Muscle of leg (tissue), 11 donors: Measurements from ENCODE around the gene SHISA7. TPM values are rescaled to one million over a fixed set of nuclear protein-coding genes. Genes with fewer than 3 reads are reported as not detected.

Source experiments
- DNase-seq: peaks from one replicate; pipeline ENCODE4 v3.0.0; 2013
- H3K27ac ChIP-seq: one replicate; pipeline ENCODE4 v1.5.1; 2013; ENCODE audit warnings: mild to moderate bottlenecking, low read length, control low read depth
- H3K27me3 ChIP-seq: one replicate; pipeline ENCODE4 v1.6.1; 2013; ENCODE audit warnings: low read length; ENCODE audit not compliant: control insufficient read depth, insufficient read depth
- H3K36me3 ChIP-seq: one replicate; pipeline ENCODE4 v1.6.1; 2013; ENCODE audit warnings: low read length; ENCODE audit not compliant: control insufficient read depth, insufficient read depth
- H3K4me1 ChIP-seq: one replicate; pipeline ENCODE4 v1.6.1; 2013; ENCODE audit warnings: low read length; ENCODE audit not compliant: control insufficient read depth, insufficient read depth
- H3K4me3 ChIP-seq: one replicate; pipeline ENCODE4 v1.5.1; 2013; ENCODE audit warnings: low read length, control low read depth
- H3K9me3 ChIP-seq: replicated peaks from 2 replicates; pipeline ENCODE4 v1.6.1; 2013; ENCODE audit warnings: low read depth, low read length; ENCODE audit not compliant: control insufficient read depth
- WGBS: methylation state at CpG from one replicate; pipeline ENCODE4 v1.1.5; 2013; ENCODE audit warnings: missing lambda C conversion rate; ENCODE audit not compliant: insufficient coverage; 5-methylcytosine and 5-hydroxymethylcytosine counted together
- polyA plus RNA-seq, 8 donors: library from polyadenylated mRNA; unstranded; fragments of 120-200 nt; gene quantifications; one replicate each; pipeline versions ENCODE4 v1.2.1 to v1.2.3, GENCODE V29; 2013; ENCODE audit warnings: inconsistent platforms in 1 of 8, low replicate concordance in 1 of 8; ENCODE audit not compliant: insufficient read length in 8 of 8, insufficient read depth in 1 of 8
- total RNA-seq: library from RNA; stranded (reverse); fragments of 120-200 nt; gene quantifications from one replicate; pipeline ENCODE4 v1.2.4, GENCODE V29; 2013

SHISA7 gene
- total and polyA plus RNA-seq, 9 donors = under 0.01 to 0.32 (median 0.16) TPM

DNA sequence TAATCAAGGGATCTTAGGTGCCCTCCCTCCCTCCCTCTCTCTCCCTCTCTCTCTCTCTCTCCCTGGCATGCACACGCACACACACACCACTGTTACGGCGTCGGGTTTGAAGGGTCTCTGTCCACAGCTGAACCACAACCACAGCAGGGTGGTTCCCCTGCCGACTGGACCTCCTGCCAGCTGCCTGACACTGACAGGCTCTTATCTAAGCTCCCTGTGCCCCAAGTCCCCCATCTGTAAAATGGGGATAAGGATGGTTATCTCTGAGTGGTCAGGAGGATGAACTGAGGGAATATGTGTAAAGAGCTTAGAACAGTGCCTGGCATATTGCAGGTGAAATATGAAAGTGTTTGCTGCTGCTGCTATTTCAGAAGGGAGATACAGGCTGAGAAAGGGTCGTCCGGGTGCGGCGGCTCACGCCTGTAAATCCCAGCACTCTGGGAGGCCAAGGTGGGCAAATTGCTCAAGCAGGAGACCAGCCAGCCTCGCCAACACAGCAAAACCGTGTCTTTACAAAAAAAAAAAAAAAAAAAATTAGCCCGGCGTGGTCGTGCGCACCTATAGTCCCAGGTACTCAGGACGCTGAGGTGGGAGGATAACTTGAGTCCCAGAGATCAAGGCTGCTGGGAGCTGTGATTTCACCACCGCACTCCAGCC is 852 bp upstream of the SHISA7 start:
- Histone ChIP-seq H3K4me1 (peaks cover 8% of the 10 kb centered on the region), H3K27me3 (peaks cover 86% of the 10 kb centered on the region), H3K4me3 (no peak overlapping the region), H3K9me3 (no peaks in the 10 kb centered on the region), H3K36me3 (no peaks in the 10 kb centered on the region), H3K27ac (no peak overlapping the region)
- 49% methylated on average over 6 of the region's 18 CpGs for WGBS
- no peak for DNase-seq

DNA sequence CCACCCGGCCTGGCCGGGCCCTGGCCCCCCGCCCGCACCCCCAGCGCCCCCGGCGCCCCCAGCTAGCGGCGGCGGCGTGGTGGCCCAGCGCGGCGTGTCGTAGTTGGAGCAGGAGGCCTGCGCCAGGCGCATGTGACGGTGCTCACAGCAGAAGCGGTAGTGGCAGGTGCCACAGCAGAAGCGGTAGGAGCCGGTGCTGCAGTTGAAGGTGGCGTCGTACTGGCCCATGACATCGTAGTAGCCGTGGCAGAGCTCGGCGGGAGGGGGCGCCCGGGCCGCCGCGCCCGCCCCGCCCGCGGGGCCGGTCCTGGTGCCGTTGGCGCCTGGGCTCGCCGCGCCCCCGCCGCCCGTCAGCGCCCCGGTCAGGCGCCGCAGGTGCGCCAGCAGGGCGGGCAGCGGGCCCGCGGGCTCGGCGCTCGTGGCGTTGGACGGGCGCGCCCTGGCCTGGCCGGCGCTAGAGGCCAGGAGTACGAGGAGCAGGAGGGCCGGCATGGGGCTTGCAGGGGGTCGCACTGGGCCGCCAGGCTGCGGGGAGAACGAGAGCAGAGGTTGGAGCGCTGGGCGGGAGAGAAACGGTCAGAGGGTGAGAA is 633 bp downstream of the SHISA7 start:
- WGBS = under 1% methylated on average over 65 of the region's 72 CpGs
- Histone ChIP-seq H3K4me3 (no peak overlapping the region), H3K36me3 (no peaks in the 10 kb centered on the region), H3K9me3 (no peaks in the 10 kb centered on the region), H3K27ac (no peak overlapping the region), H3K27me3 (peaks cover 88% of the 10 kb centered on the region), H3K4me1 (peaks cover 10% of the 10 kb centered on the region)
- no peak for DNase-seq

DNA sequence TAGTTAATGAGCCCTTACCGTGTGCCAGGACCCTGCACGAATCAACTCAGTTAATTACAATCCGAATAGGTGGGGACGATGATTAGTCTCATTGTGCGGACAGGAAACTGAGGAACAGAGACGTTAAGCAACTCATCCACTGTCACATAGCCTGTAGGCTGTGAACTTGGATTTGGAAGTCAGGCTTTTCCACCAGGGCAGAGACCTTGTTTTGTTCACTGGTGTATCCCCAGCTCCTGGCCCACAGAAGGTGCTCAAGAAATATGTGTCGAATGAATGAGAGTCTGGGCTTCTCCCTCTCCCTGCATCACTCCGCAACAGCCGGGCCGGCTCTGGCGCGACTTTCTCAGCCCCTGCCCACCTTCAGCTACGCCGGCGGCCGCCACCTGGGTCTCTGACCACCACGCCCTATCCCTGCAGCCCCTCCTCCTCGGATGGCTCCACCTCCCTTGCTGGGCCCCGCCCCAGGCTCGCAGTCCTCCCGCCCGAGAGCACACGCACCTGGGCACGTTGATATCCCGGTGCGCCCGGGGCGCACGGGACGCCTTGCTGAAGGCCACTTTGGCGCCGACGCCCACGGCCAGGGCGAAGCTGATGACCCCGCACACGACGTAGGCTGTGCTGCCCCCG is 1.3 kb downstream of the SHISA7 start:
- H3K36me3 ChIP-seq = no peaks in the 10 kb centered on the region
- WGBS = 2% methylated on average over 25 of the region's 39 CpGs
- no peaks in the 10 kb centered on the region for H3K9me3 ChIP-seq
- no peak overlapping the region for H3K4me3 ChIP-seq
- peaks cover 84% of the 10 kb centered on the region for H3K27me3 ChIP-seq
- H3K4me1 ChIP-seq = peaks cover 11% of the 10 kb centered on the region
- no peak for DNase-seq
- H3K27ac ChIP-seq = no peak overlapping the region

DNA sequence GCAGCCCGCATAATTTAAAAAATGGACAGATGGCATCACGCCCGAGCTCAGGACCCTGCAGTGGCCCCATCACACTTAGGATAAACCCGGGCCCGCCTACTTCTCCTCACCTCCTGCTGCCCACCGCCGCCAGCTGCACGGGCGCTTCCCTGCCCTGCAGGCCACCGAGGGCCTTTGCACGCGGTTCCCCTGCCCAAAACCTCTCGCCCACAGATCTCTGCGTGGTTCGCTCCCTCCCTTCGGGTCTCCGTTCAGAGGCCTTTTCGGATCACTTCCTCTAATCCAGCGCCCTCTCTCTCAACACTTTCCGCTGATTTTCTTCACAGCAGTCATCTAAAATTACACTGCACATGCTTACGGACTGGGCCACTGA is 1.8 kb downstream of the SHISA7 start:
- H3K27me3 ChIP-seq = peaks cover 79% of the 10 kb centered on the region
- H3K27ac ChIP-seq = no peak overlapping the region
- H3K9me3 ChIP-seq = no peaks in the 10 kb centered on the region
- peaks cover 11% of the 10 kb centered on the region for H3K4me1 ChIP-seq
- WGBS = 2% methylated on average over 21 of the region's 21 CpGs
- no peak for DNase-seq
- no peaks in the 10 kb centered on the region for H3K36me3 ChIP-seq
- no peak overlapping the region for H3K4me3 ChIP-seq

DNA sequence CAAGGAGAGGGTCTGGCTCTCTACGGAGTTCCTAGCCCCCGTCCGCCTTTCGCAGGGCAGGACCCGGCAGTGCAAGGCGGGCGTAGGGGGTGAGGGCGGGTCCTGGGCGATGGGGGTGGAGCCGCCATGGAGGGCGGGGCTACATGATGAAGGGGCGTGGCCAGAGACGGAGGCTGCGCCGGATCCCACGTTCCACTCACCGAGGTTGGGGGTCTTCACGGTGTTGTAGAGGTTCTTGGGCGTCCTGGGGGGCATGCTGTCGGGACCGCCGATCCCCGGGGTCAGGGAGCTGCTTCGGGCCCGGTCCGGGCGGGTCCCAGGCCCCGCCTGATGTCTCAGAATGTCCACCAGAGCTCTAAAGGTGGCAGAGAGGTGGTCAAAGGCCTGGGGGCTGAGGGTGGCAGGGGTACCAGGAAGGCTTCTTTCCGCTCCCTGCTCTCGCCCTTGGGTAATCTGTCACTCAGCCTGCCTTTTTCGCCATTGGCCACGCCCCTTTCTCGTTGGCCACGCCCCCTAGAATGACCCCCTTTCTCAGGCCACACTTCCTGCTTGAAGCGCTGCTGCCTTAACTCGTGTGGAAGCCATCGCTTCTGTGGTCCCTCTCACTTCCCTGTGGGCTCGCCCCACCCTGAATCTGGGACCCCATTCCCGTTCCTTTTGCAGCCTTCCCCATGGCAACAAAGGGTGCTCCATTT is 2.5 kb downstream of the SHISA7 start:
- no peak overlapping the region for H3K27ac ChIP-seq
- no peaks in the 10 kb centered on the region for H3K9me3 ChIP-seq
- no peak overlapping the region for H3K4me3 ChIP-seq
- H3K27me3 ChIP-seq = peaks cover 75% of the 10 kb centered on the region
- WGBS = 5% methylated on average over 32 of the region's 39 CpGs
- peaks cover 11% of the 10 kb centered on the region for H3K4me1 ChIP-seq
- no peak for DNase-seq
- H3K36me3 ChIP-seq = no peaks in the 10 kb centered on the region

DNA sequence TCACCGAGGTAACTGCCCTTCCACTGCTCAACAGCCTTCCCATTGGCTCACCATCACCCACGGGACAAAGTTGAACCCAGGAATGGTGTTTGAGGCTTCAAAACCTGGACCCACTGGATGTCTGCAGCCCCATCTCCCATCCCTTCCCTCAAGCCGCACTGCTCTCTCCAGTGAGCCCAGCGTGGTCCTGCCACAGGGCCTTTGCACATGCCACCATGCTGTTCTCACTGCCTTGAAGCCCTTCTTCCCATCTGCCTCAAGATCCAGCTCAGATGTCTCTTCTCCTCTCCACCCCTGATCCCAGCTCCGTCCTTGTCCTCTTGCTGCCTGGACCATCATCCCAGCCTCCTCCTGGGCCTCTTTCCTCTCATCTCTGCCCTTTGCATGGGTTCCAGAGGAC is 4.0 kb downstream of the SHISA7 start:
- WGBS = 74% methylated on average over 5 of the region's 5 CpGs
- no peaks in the 10 kb centered on the region for H3K9me3 ChIP-seq
- no peak overlapping the region for H3K27ac ChIP-seq

DNA sequence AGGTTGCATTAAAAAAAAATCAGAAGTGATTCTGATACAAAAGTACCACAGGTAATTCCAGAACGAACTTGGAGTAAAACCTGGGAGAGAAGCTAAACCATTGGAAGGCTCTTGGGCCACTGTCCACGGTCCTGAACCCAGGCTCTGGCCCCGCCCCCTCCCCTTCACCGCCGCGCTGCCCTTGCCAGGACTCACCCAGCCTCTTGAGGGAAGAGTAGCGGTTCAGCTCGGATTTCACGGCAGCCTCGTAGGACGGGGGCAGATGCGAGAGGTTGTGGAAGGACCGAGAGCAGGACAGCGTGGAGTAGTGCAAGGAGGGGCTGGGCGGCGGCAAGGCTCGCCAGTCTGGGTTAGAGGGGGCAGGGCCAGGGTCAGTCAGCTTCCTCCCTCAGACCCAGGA is 5.7 kb downstream of the SHISA7 start:
- DNase-seq = peak; percentile 77
- Histone ChIP-seq H3K4me3 (no peak overlapping the region), H3K27me3 (peaks cover 62% of the 10 kb centered on the region), H3K4me1 (peaks cover 11% of the 10 kb centered on the region), H3K36me3 (no peaks in the 10 kb centered on the region), H3K9me3 (no peaks in the 10 kb centered on the region), H3K27ac (no peak overlapping the region)
- 0% methylated on average over 6 of the region's 17 CpGs for WGBS

More for the DNA sequence above, 4.0 kb downstream of the SHISA7 start:
- peaks cover 65% of the 10 kb centered on the region for H3K27me3 ChIP-seq
- no peak overlapping the region for H3K4me3 ChIP-seq
- H3K4me1 ChIP-seq = peaks cover 11% of the 10 kb centered on the region
- DNase-seq = no peak
- no peaks in the 10 kb centered on the region for H3K36me3 ChIP-seq

DNA sequence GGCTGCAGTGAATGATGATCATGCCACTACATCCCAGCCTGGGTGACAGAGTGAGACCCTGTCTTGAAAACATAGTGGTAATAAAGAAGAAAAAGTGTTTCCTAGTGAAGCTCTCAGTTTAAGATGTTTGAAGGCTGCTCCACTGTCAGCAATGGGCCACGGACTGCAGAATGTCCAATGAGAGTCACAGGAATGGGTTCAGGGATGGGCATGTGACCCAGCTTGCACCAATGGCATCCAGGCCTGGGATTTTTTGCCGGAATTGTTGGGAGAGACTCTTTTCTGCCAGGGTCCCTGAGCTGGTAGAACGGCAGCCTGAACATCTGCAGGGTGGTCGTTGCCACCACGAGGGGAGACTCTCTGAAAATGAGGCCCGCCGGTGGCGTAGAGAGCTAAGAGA is 6.3 kb downstream of the SHISA7 start:
- 38% methylated on average over 8 of the region's 8 CpGs for WGBS
- DNase-seq = no peak
- Histone ChIP-seq H3K27me3 (peaks cover 63% of the 10 kb centered on the region), H3K36me3 (no peaks in the 10 kb centered on the region), H3K9me3 (no peaks in the 10 kb centered on the region), H3K4me3 (no peak overlapping the region), H3K4me1 (peaks cover 11% of the 10 kb centered on the region), H3K27ac (no peak overlapping the region)

DNA sequence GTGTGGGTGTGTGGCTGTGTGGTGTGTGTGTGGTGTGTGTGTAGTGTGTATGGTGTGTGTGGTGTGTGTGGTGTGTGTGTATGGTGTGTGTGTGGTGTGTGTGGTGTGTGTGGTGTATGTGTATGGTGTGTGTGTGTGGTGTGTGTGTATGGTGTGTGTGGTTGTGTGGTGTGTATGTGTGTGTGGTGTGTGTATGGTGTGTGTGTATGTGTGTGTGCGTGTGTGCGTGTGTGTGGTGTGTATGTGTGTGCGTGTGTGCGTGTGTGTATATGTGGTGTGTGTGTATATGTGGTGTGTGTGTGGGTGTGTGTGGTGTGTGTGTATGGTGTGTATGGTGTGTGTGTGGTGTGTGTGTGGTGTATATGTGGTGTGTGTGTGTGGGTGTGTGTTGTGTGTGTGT is 8.1 kb downstream of the SHISA7 start:
- no peak overlapping the region for H3K27ac ChIP-seq
- 93% methylated on average over 2 of the region's 4 CpGs for WGBS
- DNase-seq = no peak
- peaks cover 49% of the 10 kb centered on the region for H3K27me3 ChIP-seq
- H3K4me1 ChIP-seq = peaks cover 3% of the 10 kb centered on the region
- no peak overlapping the region for H3K4me3 ChIP-seq
- no peaks in the 10 kb centered on the region for H3K36me3 ChIP-seq
- H3K9me3 ChIP-seq = no peaks in the 10 kb centered on the region

DNA sequence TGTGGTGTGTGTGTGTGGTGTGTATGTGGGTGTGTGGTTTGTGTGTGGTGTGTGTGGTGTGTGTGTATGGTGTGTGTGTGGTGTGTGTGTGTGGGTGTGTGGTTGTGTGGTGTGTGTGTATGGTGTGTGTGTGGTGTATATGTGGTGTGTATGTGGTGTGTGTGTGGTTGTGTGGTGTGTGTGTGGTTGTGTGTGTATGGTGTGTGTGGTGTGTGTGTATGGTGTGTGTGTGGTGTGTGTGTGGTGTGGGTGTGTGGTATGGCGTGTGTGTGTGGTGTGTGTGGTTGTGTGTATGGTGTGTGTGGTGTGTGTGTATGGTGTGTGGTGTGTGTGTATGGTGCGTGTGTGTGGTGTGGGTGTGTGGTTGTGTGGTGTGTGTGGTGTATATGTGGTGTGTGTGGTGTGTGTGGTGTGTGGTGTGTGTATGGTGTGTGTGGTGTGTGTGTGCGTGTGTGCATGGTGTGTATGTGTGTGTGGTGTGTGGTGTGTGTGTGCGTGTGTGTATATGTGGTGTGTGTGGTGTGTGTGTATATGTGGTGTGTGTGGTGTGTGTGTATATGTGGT is 8.7 kb downstream of the SHISA7 start:
- Histone ChIP-seq H3K36me3 (no peaks in the 10 kb centered on the region), H3K27me3 (peaks cover 46% of the 10 kb centered on the region), H3K27ac (no peak overlapping the region), H3K9me3 (no peaks in the 10 kb centered on the region), H3K4me3 (no peak overlapping the region), H3K4me1 (peaks cover 3% of the 10 kb centered on the region)
- WGBS = 58% methylated on average over 2 of the region's 4 CpGs
- DNase-seq = no peak
